ENCODE results near the gene JPT1.
A peak's percentile ranks its signal among the peaks of the same experiment; 100 is the strongest.

JPT1 gene

DNA sequence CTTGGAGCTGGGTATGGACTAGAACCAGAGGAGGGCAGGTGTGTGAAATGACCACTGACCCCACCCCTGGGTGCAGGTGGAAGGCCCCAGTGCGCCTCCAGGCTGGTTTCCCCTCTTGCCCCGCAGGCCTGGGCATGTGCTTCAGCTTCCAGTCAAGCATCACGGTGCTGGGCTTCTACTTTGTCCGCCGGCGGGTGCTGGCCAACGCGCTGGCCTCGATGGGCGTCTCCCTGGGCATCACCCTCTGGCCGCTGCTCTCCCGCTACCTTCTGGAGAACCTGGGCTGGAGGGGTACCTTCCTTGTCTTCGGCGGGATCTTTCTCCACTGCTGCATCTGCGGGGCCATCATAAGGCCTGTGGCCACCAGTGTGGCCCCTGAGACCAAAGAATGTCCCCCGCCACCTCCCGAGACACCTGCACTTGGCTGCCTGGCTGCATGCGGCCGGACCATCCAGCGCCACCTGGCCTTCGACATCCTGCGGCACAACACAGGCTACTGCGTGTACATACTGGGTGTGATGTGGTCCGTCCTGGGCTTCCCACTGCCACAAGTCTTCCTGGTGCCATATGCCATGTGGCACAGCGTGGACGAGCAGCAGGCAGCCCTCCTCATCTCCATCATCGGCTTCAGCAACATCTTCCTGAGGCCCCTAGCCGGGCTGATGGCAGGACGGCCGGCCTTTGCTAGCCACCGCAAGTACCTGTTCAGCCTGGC is 54.3 kb downstream of the JPT1 start:
- no peak overlapping the region for H3K9ac ChIP-seq (ENCODE audit: low read depth, low read length)
- no peaks in the 10 kb centered on the region; the same call in 1 of the 2 replicates for H3K4me1 ChIP-seq (ENCODE audit: control insufficient read depth, insufficient read depth, low read length)
- no peak overlapping the region for H3K4me3 ChIP-seq (ENCODE audit: low read depth, low read length)
- H3K27ac ChIP-seq (ENCODE audit: low read depth, low read length), result no peak overlapping the region
- H3K9me3 ChIP-seq (ENCODE audit: control insufficient read depth, insufficient read depth, low read length), result no peaks in the 10 kb centered on the region
- H3K36me3 ChIP-seq (ENCODE audit: control insufficient read depth, insufficient read depth, low read length), result peaks cover 11% of the 10 kb centered on the region
- no peaks in the 10 kb centered on the region for H3K27me3 ChIP-seq (ENCODE audit: control insufficient read depth, insufficient read depth, low read length)

DNA sequence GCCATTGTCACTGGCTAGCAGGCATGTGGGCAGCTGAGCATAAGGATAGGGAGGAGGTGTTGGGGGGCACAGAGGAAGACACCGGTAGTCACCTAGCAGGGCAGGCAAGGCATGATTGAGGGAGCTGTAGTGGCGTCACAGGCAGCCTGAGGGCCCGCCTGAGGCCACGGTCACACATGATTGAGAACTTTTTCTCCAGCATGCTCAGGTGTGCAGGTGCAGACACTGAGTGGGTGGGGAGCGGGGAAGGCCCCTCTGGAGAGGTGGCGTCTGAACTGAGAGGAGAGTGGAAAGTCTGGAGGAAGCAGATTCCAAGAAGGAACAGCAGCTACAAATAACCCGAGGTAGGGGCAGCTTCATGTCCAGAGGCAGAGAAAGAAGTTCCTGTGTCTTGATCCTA is 55.5 kb downstream of the JPT1 start:
- no peak overlapping the region for H3K4me3 ChIP-seq (ENCODE audit: low read depth, low read length)
- H3K36me3 ChIP-seq (ENCODE audit: control insufficient read depth, insufficient read depth, low read length), result peaks cover 11% of the 10 kb centered on the region
- H3K4me1 ChIP-seq (ENCODE audit: control insufficient read depth, insufficient read depth, low read length), result no peaks in the 10 kb centered on the region; the same call in 1 of the 2 replicates
- H3K9ac ChIP-seq (ENCODE audit: low read depth, low read length), result no peak overlapping the region
- no peak overlapping the region for H3K27ac ChIP-seq (ENCODE audit: low read depth, low read length)
- no peaks in the 10 kb centered on the region for H3K27me3 ChIP-seq (ENCODE audit: control insufficient read depth, insufficient read depth, low read length)
- H3K9me3 ChIP-seq (ENCODE audit: control insufficient read depth, insufficient read depth, low read length), result no peaks in the 10 kb centered on the region

DNA sequence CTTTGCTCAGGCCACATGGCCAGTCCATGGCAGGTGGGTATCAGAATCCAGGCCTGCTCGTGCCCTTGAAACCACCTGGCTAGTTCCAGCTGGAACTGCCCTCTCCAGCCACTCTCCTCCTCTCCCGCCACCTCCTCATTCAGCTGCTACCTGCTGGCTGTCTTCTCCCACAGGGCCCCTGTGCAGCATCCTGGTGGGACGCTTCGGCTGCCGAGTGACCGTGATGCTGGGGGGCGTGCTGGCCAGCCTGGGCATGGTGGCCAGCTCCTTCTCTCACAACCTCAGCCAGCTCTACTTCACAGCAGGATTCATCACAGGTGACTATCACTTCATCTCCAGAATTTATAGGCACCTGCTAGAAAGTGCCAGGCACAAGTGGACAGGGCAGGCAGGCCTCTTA is 56.4 kb downstream of the JPT1 start:
- Histone ChIP-seq H3K9ac (ENCODE audit: low read depth, low read length) (no peak overlapping the region), H3K27me3 (ENCODE audit: control insufficient read depth, insufficient read depth, low read length) (no peaks in the 10 kb centered on the region), H3K9me3 (ENCODE audit: control insufficient read depth, insufficient read depth, low read length) (no peaks in the 10 kb centered on the region), H3K27ac (ENCODE audit: low read depth, low read length) (no peak overlapping the region), H3K4me3 (ENCODE audit: low read depth, low read length) (no peak overlapping the region), H3K4me1 (ENCODE audit: control insufficient read depth, insufficient read depth, low read length) (no peaks in the 10 kb centered on the region; the same call in 1 of the 2 replicates), H3K36me3 (ENCODE audit: control insufficient read depth, insufficient read depth, low read length) (peaks cover 11% of the 10 kb centered on the region)

DNA sequence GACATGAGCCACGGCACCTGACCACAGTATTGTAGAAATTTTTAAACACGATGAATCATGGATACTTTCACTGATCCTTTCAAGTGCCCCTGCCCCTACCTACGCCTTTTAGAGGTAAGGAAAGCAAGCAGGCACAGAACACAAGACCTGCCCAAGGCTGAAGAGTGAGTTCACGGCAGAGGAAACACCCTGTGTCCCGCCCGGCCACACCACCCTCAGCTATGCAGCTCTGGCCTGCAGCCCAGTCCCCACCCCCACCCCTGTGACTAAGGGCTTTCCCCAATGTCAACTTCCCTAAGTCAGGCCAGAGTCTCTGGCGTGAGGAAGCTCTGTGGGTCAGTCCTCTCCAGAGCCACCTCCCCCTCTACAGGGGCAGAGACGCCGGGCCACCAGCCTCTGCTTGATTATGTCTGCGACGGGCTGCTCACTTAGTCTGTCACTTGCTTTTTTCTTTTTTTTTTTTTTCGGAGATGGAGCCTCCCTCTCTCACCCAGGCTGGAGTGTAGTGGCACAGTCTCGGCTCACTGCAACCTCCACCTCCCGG is 58.2 kb downstream of the JPT1 start:
- H3K4me1 ChIP-seq (ENCODE audit: control insufficient read depth, insufficient read depth, low read length), result peaks cover 4% of the 10 kb centered on the region; the same call in 1 of the 2 replicates
- H3K36me3 ChIP-seq (ENCODE audit: control insufficient read depth, insufficient read depth, low read length), result peaks cover 11% of the 10 kb centered on the region
- H3K4me3 ChIP-seq (ENCODE audit: low read depth, low read length), result no peak overlapping the region
- no peaks in the 10 kb centered on the region for H3K9me3 ChIP-seq (ENCODE audit: control insufficient read depth, insufficient read depth, low read length)
- H3K9ac ChIP-seq (ENCODE audit: low read depth, low read length), result no peak overlapping the region
- H3K27ac ChIP-seq (ENCODE audit: low read depth, low read length), result no peak overlapping the region
- H3K27me3 ChIP-seq (ENCODE audit: control insufficient read depth, insufficient read depth, low read length), result no peaks in the 10 kb centered on the region

DNA sequence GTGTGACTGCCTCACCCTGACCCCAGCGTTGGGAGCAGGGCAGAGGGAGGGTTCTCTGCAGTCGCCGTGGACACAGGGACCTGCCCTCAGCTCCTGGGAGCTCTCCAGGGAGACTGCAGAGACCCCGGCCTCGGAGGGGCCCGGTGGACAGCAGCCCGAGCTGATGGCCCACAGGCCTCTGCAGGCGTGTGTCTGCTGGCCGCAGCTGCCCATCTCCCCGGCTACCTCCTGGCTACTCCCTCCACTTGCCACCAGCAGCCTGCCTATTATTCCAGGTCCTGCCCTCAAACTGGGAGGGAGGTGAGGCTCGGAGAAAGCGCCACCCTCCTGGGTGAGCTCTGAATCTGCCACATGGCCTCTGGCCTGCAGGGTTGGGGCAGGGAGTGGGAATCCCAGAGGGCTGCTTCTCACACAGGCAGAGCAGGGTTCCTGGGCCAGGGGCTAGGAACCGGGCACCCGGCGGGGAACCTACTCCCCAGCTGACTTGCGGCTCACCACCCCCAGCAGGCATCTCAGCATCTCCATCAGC is 59.4 kb downstream of the JPT1 start:
- H3K4me3 ChIP-seq (ENCODE audit: low read depth, low read length), result no peak overlapping the region
- H3K4me1 ChIP-seq (ENCODE audit: control insufficient read depth, insufficient read depth, low read length), result peaks cover 8% of the 10 kb centered on the region; the same call in 1 of the 2 replicates
- H3K27ac ChIP-seq (ENCODE audit: low read depth, low read length), result no peak overlapping the region

DNA sequence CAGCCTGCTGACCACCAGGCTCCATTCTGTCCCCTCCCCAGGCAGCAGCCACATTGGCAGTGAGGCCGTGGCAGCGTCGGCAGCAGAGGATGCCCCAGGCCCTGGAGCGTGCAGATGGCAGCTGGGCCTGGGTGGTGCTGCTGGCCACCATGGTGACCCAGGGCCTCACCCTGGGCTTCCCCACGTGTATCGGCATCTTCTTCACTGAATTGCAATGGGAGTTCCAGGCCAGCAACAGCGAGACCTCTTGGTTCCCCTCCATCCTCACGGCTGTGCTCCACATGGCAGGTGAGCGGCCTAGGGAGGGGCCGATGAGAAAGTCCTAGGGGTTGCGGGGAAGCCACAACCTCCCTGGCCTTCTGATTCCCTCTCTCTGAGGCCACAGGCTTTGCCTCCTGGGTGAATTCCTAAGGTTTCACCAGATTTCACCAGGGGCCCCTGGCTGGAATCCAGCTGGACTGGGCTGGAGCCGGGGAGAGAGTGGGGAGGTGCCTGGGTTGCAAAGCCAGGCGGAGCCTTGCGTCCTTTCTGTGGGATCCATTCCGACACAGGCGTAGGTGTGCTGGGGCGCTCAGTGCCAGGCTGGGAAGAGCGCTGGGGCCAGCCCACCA is 60.7 kb downstream of the JPT1 start:
- H3K9ac ChIP-seq (ENCODE audit: low read depth, low read length), result no peak overlapping the region
- H3K27ac ChIP-seq (ENCODE audit: low read depth, low read length), result no peak overlapping the region
- H3K4me1 ChIP-seq (ENCODE audit: control insufficient read depth, insufficient read depth, low read length), result peaks cover 12% of the 10 kb centered on the region
- no peaks in the 10 kb centered on the region for H3K27me3 ChIP-seq (ENCODE audit: control insufficient read depth, insufficient read depth, low read length)
- no peaks in the 10 kb centered on the region for H3K36me3 ChIP-seq (ENCODE audit: control insufficient read depth, insufficient read depth, low read length)
- H3K9me3 ChIP-seq (ENCODE audit: control insufficient read depth, insufficient read depth, low read length), result no peaks in the 10 kb centered on the region
- H3K4me3 ChIP-seq (ENCODE audit: low read depth, low read length), result no peak overlapping the region

More for the DNA sequence above, 59.4 kb downstream of the JPT1 start:
- Histone ChIP-seq H3K9me3 (ENCODE audit: control insufficient read depth, insufficient read depth, low read length) (no peaks in the 10 kb centered on the region), H3K9ac (ENCODE audit: low read depth, low read length) (no peak overlapping the region), H3K36me3 (ENCODE audit: control insufficient read depth, insufficient read depth, low read length) (peaks cover 3% of the 10 kb centered on the region; the same call in 1 of the 2 replicates), H3K27me3 (ENCODE audit: control insufficient read depth, insufficient read depth, low read length) (no peaks in the 10 kb centered on the region)

DNA sequence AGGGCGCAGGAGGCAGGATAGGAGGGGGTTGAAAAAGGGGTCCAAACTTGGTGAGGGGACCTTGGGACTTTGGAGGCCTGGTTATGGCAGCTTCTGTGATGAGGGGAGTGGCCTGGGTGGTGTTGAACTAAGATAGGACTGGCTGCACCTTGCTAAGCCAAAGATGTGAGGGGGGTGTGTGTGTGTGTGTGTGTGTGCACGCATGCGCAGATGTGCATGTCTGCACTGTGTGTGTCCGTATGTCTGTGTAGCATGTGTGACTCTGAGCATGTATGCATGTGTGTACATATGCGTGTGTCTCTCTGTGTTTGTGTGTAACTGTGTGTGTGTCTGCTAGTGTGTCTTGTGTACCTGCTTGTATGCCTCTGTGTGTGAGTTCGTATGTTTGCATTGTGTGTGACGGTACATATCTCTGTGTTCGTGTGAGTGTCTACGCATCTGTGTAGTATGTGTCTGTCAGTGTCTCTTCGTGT is 62.4 kb downstream of the JPT1 start:
- Histone ChIP-seq H3K27ac (ENCODE audit: low read depth, low read length) (no peak overlapping the region), H3K27me3 (ENCODE audit: control insufficient read depth, insufficient read depth, low read length) (no peaks in the 10 kb centered on the region), H3K4me1 (ENCODE audit: control insufficient read depth, insufficient read depth, low read length) (peaks cover 21% of the 10 kb centered on the region), H3K36me3 (ENCODE audit: control insufficient read depth, insufficient read depth, low read length) (no peaks in the 10 kb centered on the region), H3K9ac (ENCODE audit: low read depth, low read length) (no peak overlapping the region), H3K9me3 (ENCODE audit: control insufficient read depth, insufficient read depth, low read length) (no peaks in the 10 kb centered on the region), H3K4me3 (ENCODE audit: low read depth, low read length) (no peak overlapping the region)

DNA sequence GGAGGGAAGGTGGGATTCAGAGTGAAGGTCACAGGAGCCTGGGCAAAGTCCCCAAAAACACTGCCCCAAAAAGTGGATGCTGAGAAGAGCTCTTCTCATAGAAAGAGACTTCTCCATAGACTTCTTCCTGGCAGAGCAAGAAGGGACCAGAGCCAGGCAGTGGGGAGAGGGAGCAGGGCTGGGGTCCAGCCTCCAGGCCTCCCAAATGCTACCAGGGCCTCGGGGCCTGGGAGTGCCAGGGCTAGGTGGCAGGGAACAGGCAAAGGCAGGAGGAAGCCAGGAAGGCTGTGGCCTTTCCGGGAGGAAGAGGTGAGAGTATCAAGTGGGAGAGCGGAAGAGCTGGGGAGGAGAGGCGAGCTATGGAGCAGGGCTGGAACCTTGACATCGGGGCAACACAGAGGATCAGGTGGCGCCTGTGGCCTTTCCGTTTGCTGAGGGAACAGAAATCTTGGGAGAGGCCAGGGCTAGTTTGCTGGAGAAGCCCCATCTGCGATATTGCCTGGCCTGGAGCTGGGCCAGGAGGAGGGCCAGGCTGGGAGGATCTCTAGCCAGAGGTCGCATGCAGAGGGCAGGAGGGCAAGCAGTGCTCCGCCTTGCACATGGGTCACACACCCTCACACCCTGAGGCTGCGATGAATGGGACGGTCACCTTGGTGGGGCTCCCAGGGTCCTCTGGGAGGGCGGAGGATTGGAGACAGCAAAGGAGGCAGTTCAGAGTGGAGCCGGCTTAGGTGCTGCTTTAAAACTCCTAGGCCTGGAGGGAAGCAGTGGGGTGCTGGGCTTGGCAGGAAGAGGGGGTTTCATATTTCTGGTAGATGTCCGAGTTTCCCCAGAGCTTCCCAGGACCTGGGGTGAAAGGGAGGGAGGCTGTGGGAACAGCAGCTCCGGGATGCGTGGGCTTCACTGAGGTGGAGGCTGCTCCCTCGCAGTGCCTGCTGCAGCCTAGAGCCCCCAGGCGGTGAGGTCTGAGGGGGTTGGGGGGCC is 63.1 kb downstream of the JPT1 start:
- Histone ChIP-seq H3K27ac (ENCODE audit: low read depth, low read length) (peak overlapping the region; percentile 15), H3K27me3 (ENCODE audit: control insufficient read depth, insufficient read depth, low read length) (no peaks in the 10 kb centered on the region), H3K9ac (ENCODE audit: low read depth, low read length) (no peak overlapping the region), H3K9me3 (ENCODE audit: control insufficient read depth, insufficient read depth, low read length) (no peaks in the 10 kb centered on the region), H3K36me3 (ENCODE audit: control insufficient read depth, insufficient read depth, low read length) (no peaks in the 10 kb centered on the region), H3K4me1 (ENCODE audit: control insufficient read depth, insufficient read depth, low read length) (peaks cover 21% of the 10 kb centered on the region), H3K4me3 (ENCODE audit: low read depth, low read length) (no peak overlapping the region)

DNA sequence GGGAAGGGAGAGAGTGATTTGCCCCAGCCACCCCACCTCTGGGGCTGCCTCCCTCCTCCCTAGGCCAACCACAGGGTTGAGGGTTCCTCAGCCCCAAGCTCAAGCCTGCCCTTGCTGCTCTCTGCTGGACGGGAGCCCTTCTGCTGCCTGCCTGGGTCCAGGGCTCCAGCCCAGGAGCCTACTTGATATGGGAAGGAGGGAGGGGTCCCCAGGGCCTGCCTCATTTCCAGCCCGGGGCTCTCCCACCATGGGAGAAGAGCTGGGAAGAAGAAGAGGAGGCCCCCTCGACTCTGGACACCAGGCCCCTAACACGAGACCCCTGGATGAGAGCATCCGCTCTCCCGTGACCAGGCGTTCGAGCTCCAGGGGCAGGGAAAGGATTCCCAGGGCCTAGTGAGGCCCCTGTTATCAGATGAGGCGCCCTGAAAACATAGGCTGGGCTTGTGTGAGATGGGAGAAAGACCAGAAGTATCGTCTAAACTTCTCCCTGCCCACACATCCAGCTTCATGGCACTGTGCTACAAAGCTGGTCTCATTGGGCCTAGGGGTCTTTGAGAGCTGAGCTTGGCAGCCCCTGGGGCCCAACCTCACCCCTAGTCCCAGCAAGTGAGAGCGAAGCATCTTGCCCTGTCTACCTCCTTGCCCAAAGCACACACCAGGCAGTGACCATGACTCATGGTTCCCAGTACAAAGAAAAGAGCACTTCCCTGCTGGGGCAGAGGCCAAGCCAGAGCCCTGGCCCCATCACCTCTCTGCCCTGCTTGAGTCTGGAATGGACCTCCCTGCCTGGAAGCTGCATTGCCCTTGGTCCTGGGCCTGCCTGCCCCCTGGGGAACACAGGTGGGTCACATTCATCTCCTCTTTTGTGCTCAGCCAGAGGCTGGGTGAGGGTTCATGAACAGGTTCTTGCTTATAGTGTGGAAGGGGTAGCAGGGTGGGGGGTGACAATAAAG is 65.6 kb downstream of the JPT1 start:
- Histone ChIP-seq H3K4me1 (ENCODE audit: control insufficient read depth, insufficient read depth, low read length) (peaks cover 21% of the 10 kb centered on the region), H3K27me3 (ENCODE audit: control insufficient read depth, insufficient read depth, low read length) (no peaks in the 10 kb centered on the region), H3K27ac (ENCODE audit: low read depth, low read length) (peak overlapping the region; percentile 93), H3K36me3 (ENCODE audit: control insufficient read depth, insufficient read depth, low read length) (no peaks in the 10 kb centered on the region), H3K9me3 (ENCODE audit: control insufficient read depth, insufficient read depth, low read length) (no peaks in the 10 kb centered on the region), H3K4me3 (ENCODE audit: low read depth, low read length) (peak overlapping the region; percentile 78), H3K9ac (ENCODE audit: low read depth, low read length) (peak overlapping the region; percentile 77)

All from HUES48 (cell line).